T-helper 1 cell treated with Interleukin-12 subunit alpha and Interleukin-12 subunit beta and Interleukin-4 antibody, amounts not matched to agents 30 ng/mL and 1 ng/mL, for 36 hours (primary cell): ENCODE results near the gene SVEP1. TPM values are rescaled to one million over a fixed set of nuclear protein-coding genes. Genes with fewer than 3 reads are reported as not detected.

Experiments
- intact Hi-C: fragments of 100-400 bp; cut with micrococcal nuclease; formaldehyde crosslinking; loops from one replicate; pipeline ENCODE4 v1.15.1; 2024
- total RNA-seq: library from RNA; stranded (reverse); gene quantifications from 2 replicates; pipeline ENCODE4 v1.2.3, GENCODE V29; 2022

Gene SVEP1
- total RNA-seq, 1 donor from 2014 or later: not detected

GRCh38 chr9:110327716-110328115 is 251.8 kb downstream of the SVEP1 start:
- intact Hi-C loops: no loop called here

- intact Hi-C loops: no loop called here
These were observed 255.7 kb downstream of the SVEP1 start for GRCh38 chr9:110323818-110324217.

- intact Hi-C loops: no loop called here
These were observed 258.7 kb downstream of the SVEP1 start for GRCh38 chr9:110320651-110321445.

GRCh38 chr9:110319781-110320492 is 259.6 kb downstream of the SVEP1 start:
- intact Hi-C loops: no loop called here

- intact Hi-C loops: loop anchor here (2.0 kb wide), 1 partner anchor 61 kb away; the partner anchor contains the start of gene TXN
These were observed 261.6 kb downstream of the SVEP1 start for GRCh38 chr9:110317911-110318310.

- intact Hi-C loops: loop anchor here (2.0 kb wide), 1 partner anchor 60 kb away; the partner anchor contains the start of gene TXN
These were observed 263.1 kb downstream of the SVEP1 start for GRCh38 chr9:110316261-110317075.

Other genes starting within 250 kb of the SVEP1 start
- gene TXNDC8, start 241.9 kb downstream of the SVEP1 start, total RNA-seq: not detected in 2 replicates
- gene MUSK, start 89.0 kb upstream of the SVEP1 start, total RNA-seq: not detected in 2 replicates